ENCODE measurements around the gene KLHDC4.

GRCh38 chr16:87715231-87715630 is 50.6 kb downstream of the KLHDC4 start:
- no peak for TF ChIP-seq CTCF (IDR thresholded peaks at IDR 0.05)
- no peak for TF ChIP-seq EZH2 (IDR thresholded peaks at IDR 0.05; ENCODE audit: borderline replicate concordance, insufficient read depth, low read depth, low read length, poor library complexity, severe bottlenecking)

Data from B cell (primary cell).